GM19025 (cell line): ENCODE data around the gene R3HDM2.

Experiments used
- ATAC-seq: cut with Tn5 transposase; IDR thresholded peaks from one replicate; pipeline ENCODE4 v1.9.1; 2021; ENCODE audit warnings: mild to moderate bottlenecking, low read depth, moderate library complexity; ENCODE audit not compliant: unreplicated experiment

R3HDM2 gene

GRCh38 chr12:57235017-57235727 is 195.7 kb downstream of the R3HDM2 start:
- no peak for ATAC-seq

DNA sequence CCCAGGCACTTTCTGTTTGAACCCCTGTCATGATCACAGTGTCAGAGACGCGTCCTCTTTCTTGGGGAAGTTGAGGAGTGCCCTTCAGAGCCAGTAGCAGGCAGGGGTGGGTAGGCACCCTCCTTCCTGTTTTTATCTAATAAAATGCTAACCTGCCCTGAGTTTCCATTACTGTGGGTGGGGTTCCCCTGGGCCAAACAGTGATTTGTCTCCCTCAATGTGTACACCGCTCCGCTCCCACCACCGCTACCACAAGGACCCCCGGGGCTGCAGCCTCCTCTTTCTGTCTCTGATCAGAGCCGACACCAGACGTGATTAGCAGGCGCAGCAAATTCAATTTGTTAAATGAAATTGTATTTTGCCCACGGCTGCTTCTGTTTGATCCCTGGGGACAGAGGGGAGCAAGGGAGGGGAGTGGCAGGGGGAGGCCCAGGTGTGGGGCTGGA is 196.2 kb downstream of the R3HDM2 start:
- no peak for ATAC-seq

DNA sequence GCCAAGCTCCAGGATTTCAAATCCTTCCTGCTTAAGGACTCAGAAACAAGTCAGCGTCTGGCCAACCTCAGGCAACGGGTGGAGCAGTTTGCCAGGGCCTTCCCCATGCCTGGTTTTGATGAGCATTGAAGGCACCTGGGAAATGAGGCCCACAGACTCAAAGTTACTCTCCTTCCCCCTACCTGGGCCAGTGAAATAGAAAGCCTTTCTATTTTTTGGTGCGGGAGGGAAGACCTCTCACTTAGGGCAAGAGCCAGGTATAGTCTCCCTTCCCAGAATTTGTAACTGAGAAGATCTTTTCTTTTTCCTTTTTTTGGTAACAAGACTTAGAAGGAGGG is 196.6 kb downstream of the R3HDM2 start:
- ATAC-seq: no peak

GRCh38 chr12:57233357-57234232 is 197.2 kb downstream of the R3HDM2 start:
- no peak for ATAC-seq

DNA sequence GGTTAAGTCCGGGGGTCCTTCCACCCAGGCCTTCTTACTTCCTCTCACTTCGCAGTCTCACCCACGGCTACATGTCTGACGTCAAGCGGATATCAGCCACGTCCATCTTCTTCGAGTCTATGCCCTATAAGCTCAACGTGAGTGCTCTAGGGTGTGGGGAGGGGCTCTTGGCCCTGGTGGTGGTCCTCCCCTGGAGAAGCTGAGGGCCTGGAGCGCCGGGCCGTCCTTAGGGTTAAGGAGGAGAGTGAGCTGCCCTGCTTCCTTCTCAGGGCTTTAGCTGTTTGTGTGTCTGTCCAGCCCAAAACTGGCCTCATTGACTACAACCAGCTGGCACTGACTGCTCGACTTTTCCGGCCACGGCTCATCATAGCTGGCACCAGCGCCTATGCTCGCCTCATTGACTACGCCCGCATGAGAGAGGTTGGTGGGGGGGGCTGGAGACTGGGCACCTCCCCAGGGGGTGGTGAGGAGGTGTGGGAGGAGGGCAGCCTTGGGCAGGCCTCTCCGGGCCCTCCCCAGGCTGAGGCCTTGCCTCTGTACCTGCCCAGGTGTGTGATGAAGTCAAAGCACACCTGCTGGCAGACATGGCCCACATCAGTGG is 198.6 kb downstream of the R3HDM2 start:
- no peak for ATAC-seq

- ATAC-seq: no peak
Measured at GRCh38 chr12:57231276-57232021, 199.4 kb downstream of the R3HDM2 start.

DNA sequence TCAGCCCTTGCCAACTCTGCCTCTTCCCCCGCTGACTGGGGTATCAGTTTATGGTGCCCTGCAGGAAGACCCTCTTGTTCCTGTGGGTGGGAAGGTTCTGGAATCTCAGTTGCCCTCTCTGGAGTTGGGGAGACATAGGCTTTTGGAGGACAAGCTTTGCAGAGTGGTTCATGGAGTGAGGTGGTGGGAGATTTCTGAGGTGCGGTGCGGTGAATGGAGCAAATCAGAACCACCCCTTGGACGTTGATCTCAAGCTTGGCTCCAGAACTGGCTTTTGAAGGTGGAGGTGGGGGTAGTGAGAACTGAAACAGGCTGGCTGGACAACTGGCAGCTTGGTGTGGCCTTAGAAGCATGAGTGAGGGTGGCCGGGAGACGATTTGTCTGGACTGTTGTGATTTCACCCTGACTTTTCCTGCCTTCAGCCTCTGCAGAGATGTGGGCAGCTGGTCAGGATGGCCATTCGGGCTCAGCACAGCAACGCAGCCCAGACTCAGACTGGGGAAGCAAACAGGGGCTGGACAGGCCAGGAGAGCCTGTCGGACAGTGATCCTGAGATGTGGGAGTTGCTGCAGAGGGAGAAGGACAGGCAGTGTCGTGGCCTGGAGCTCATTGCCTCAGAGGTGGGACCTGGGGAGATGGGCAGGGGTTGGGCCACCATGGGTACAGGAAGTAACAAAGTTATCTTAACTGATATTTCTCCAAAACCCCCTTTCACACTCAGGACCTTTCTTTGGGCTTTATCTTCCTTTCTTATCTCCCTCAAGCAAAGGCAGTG is 200.3 kb downstream of the R3HDM2 start:
- no peak for ATAC-seq

GRCh38 chr12:57229634-57230380 is 201.0 kb downstream of the R3HDM2 start, which contains the start of gene SHMT2:
TSS of gene SHMT2 (plus strand) at chr12:57229711. CDS start at chr12:57229779, 68 bp downstream.
- peak; percentile 39 for ATAC-seq

DNA sequence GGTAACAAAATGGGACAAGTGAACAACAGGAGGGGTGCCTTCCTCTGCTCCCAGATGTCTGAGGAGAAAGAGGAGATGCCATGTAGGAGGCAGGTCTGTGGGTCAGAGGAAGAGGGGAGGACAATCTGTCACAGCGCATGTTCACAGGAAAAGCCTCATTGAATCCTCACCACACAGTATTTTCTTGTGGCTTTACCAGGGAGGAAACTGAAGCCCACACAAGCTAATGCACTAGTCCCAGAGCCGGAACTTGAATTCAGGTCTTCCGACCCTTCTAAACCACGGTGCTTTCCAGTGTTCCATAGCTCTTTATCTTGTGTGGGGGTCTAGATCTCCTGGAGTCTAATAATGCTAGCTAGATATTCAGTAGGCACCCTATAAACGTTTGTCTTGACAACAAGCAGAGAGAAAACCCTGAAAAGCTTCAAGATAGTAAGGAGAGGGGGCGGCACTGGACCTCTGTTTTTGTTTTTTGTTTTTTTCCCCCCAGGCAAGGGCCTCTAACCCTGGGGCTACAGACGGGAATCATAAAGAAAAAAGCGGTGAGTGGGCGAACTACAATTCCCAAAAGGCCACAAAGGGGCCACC is 201.7 kb downstream of the R3HDM2 start:
- peak; percentile 10 for ATAC-seq

DNA sequence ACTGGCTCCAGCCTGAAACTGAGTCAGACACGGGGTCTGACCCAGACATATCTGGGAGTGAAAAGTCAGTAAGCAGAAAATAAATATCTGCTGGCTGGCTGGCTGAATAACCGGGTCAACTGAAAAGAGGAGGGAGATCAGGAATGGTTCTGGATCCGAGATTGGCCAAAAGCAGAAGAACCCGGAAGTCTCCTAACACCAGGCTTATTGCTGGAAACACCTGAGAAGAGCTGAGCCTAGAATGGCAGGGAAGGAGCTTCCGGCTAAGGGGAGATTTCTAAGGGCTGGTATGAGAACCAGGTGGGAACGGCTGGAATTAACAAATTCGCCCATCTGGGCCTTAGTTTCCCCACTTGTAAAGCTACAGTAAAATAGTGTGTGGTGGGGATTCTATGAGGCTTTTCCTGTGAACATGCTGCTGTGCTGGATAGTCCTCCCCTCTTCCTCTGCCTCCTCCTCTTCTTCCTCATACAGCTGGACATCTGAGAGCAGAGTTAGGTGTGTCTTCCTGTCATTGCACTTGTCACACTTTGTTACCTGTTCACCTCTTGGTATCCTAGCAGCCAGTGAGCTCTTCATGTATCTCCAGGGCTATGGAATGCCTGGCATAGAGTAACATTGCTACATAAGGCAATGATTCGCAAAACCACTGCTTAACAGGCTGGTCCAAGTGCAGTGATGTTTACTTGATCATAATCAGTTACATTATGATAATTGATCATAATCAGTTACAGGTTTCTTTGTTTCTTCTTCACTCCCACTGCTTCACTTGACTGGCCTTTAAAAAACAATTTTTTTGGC is 203.3 kb downstream of the R3HDM2 start:
- no peak for ATAC-seq

GRCh38 chr12:57226588-57227314 is 204.1 kb downstream of the R3HDM2 start:
- no peak for ATAC-seq

- ATAC-seq: no peak
Measured at GRCh38 chr12:57225680-57226210, 205.1 kb downstream of the R3HDM2 start.

DNA sequence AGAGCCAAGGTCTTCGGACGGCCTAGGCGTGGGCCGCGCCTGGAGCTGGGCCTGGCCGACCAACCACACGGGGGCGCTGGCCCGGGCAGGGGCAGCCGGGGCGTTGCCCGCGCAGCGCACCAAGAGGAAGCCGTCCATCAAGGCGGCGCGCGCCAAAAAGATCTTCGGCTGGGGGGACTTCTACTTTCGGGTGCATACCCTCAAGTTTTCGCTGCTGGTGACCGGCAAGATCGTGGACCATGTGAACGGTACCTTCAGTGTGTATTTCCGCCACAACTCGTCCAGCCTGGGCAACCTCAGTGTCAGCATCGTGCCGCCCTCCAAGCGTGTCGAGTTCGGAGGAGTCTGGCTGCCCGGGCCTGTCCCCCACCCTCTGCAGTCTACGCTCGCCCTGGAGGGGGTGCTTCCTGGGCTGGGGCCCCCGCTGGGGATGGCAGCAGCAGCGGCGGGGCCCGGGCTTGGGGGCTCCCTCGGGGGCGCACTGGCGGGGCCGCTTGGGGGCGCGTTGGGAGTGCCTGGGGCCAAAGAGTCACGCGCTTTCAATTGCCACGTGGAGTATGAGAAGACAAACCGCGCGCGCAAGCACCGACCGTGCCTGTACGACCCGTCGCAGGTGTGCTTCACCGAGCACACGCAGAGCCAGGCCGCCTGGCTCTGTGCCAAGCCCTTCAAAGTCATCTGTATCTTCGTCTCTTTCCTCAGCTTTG is 205.7 kb downstream of the R3HDM2 start:
- no peak for ATAC-seq

DNA sequence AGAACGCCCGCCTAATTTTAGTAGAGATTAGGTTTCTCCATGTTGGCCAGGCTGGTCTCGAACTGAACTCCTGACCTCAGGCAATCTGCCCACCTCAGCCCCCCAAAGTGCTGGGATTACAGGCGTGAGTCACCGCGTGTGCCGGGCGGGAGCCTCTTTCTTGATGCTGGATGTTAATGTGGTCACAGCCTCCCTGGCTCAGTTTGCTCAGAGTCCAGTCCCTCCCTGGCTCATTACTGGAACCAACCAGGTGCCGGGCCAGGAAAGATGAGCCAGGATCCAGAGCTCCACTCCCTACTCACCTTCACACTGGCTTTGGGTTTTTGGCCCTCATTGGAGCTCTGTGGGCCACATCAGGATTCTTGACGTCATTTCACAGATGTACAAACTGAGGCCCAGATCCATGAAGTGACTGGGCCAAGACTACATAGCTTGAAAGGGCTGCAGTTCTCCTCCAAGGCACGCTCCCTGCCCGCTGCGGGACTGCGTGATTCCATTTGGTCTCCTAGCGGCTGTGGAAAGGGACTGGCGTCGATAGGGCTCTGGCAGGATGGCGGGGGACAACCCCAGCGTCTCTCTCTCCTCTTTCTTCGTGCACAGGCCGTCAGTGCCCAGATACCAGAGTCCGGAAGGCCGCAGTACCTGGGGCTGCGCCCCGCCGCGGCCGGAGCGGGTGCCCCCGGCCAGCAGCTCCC is 206.4 kb downstream of the R3HDM2 start:
- no peak for ATAC-seq

- no peak for ATAC-seq
Measured at GRCh38 chr12:57223191-57224165, 207.4 kb downstream of the R3HDM2 start.
